ENCODE data around the gene GPR119. TPM values are rescaled to one million over a fixed set of nuclear protein-coding genes. Genes with fewer than 3 reads are reported as not detected.
"Not testable (repeated sequence)": the region's sequence is repeated elsewhere in the genome, so short reads cannot be mapped to it uniquely, and the experiment has no call there.

GPR119 gene
- not detected for total RNA-seq

GRCh38 chrX:130385520-130385919, at the start of gene GPR119:
Gene GPR119, minus strand, starts transcription at chrX:130385674. Its CDS starts 227 bp downstream, at chrX:130385447.
- Mint-ChIP-seq H3K27ac (no peak within 1 kb of the TSS), H3K27me3 (peaks cover 5% of the 10 kb centered on the region), H3K9me3 (ENCODE audit: low read depth) (no peaks in the 10 kb centered on the region), H3K4me1 (no peaks in the 10 kb centered on the region), H3K36me3 (ENCODE audit: low read depth) (no peaks in the 10 kb centered on the region), H3K4me3 (no peak within 1 kb of the TSS)
- CTCF ChIA-PET: interaction anchor here (1.0 kb wide), 1 partner anchor 36 kb away, joined by 3 read pairs; no protein-coding TSS in a partner anchor
- intact Hi-C loops (cut with DNase I, micrococcal nuclease): no loop called here
- POLR2A ChIA-PET: no interaction called here
- ATAC-seq (no peak), DNase-seq (no peak)

- H3K27ac Mint-ChIP-seq; H3K4me1 Mint-ChIP-seq; H3K9me3 Mint-ChIP-seq (ENCODE audit: low read depth); H3K27me3 Mint-ChIP-seq; ATAC-seq; intact Hi-C loops (cut with DNase I, micrococcal nuclease); H3K36me3 Mint-ChIP-seq (ENCODE audit: low read depth); DNase-seq; H3K4me3 Mint-ChIP-seq; POLR2A ChIA-PET: not testable (repeated sequence)
- CTCF ChIA-PET: interaction anchor here (0.5 to 0.7 kb wide), 2 partner anchors 103 to 820 kb away, joined by 3 read pairs; no protein-coding TSS in a partner anchor
Measured at GRCh38 chrX:130429236-130429635, 43.8 kb upstream of the GPR119 start.

GRCh38 chrX:130426531-130426930, 41.1 kb upstream of the GPR119 start:
- Mint-ChIP-seq H3K27me3 (no peaks in the 10 kb centered on the region), H3K4me3 (no peak overlapping the region), H3K4me1 (no peaks in the 10 kb centered on the region), H3K36me3 (ENCODE audit: low read depth) (no peaks in the 10 kb centered on the region), H3K9me3 (ENCODE audit: low read depth) (no peaks in the 10 kb centered on the region), H3K27ac (no peak overlapping the region)
- no peak for DNase-seq
- no peak for ATAC-seq
- ChIA-PET CTCF (no interaction called here), POLR2A (no interaction called here)
- intact Hi-C loops (cut with DNase I, micrococcal nuclease): no loop called here

GRCh38 chrX:130419263-130419662, 33.8 kb upstream of the GPR119 start:
- POLR2A ChIA-PET: no interaction called here
- no peak for ATAC-seq
- Mint-ChIP-seq H3K4me1 (no peaks in the 10 kb centered on the region), H3K27ac (no peak overlapping the region), H3K9me3 (ENCODE audit: low read depth) (no peaks in the 10 kb centered on the region), H3K4me3 (no peak overlapping the region), H3K27me3 (no peaks in the 10 kb centered on the region), H3K36me3 (ENCODE audit: low read depth) (peaks cover 4% of the 10 kb centered on the region)
- no peak for DNase-seq
- CTCF ChIA-PET: no interaction called here
- intact Hi-C loops (cut with DNase I, micrococcal nuclease): no loop called here

- Mint-ChIP-seq H3K4me3 (no peak overlapping the region), H3K36me3 (ENCODE audit: low read depth) (peaks cover 6% of the 10 kb centered on the region), H3K27me3 (no peaks in the 10 kb centered on the region), H3K27ac (no peak overlapping the region), H3K9me3 (ENCODE audit: low read depth) (no peaks in the 10 kb centered on the region), H3K4me1 (no peaks in the 10 kb centered on the region)
- no peak for DNase-seq
- no peak for ATAC-seq
- intact Hi-C loops (cut with DNase I, micrococcal nuclease): no loop called here
- ChIA-PET POLR2A (no interaction called here), CTCF (no interaction called here)
Measured at GRCh38 chrX:130418740-130419139, 33.3 kb upstream of the GPR119 start.

- Mint-ChIP-seq H3K27ac (no peak overlapping the region), H3K4me3 (no peak overlapping the region), H3K9me3 (ENCODE audit: low read depth) (no peaks in the 10 kb centered on the region), H3K36me3 (ENCODE audit: low read depth) (peaks cover 6% of the 10 kb centered on the region), H3K27me3 (no peaks in the 10 kb centered on the region), H3K4me1 (no peaks in the 10 kb centered on the region)
- ATAC-seq (no peak), DNase-seq (no peak)
- intact Hi-C loops (cut with DNase I, micrococcal nuclease): no loop called here
- POLR2A ChIA-PET: no interaction called here
- CTCF ChIA-PET: no interaction called here
Measured at GRCh38 chrX:130418066-130418465, 32.6 kb upstream of the GPR119 start.

- POLR2A ChIA-PET: no interaction called here
- DNase-seq (no peak), ATAC-seq (no peak)
- Mint-ChIP-seq H3K4me1 (no peaks in the 10 kb centered on the region), H3K27me3 (no peaks in the 10 kb centered on the region), H3K4me3 (no peak overlapping the region), H3K9me3 (ENCODE audit: low read depth) (no peaks in the 10 kb centered on the region), H3K27ac (no peak overlapping the region), H3K36me3 (ENCODE audit: low read depth) (peaks cover 10% of the 10 kb centered on the region)
- intact Hi-C loops (cut with DNase I, micrococcal nuclease): no loop called here
- CTCF ChIA-PET: interaction anchor here (0.6 kb wide), 1 partner anchor 20 kb away, joined by 3 read pairs; no protein-coding TSS in a partner anchor
Measured at GRCh38 chrX:130416785-130417184, 31.3 kb upstream of the GPR119 start.

- H3K36me3 Mint-ChIP-seq (ENCODE audit: low read depth): peaks cover 17% of the 10 kb centered on the region
- no peak overlapping the region for H3K27ac Mint-ChIP-seq
- H3K4me1 Mint-ChIP-seq: no peaks in the 10 kb centered on the region
- ChIA-PET CTCF (no interaction called here), POLR2A (no interaction called here)
- intact Hi-C loops (cut with DNase I, micrococcal nuclease): no loop called here
- no peak overlapping the region for H3K4me3 Mint-ChIP-seq
- ATAC-seq (no peak), DNase-seq (no peak)
- H3K27me3 Mint-ChIP-seq: no peaks in the 10 kb centered on the region
- H3K9me3 Mint-ChIP-seq (ENCODE audit: low read depth): no peaks in the 10 kb centered on the region
Measured at GRCh38 chrX:130415201-130415600, 29.7 kb upstream of the GPR119 start.

GRCh38 chrX:130414800-130415199, 29.3 kb upstream of the GPR119 start:
- Mint-ChIP-seq H3K4me3 (no peak overlapping the region), H3K36me3 (ENCODE audit: low read depth) (peaks cover 19% of the 10 kb centered on the region), H3K27me3 (no peaks in the 10 kb centered on the region), H3K9me3 (ENCODE audit: low read depth) (no peaks in the 10 kb centered on the region), H3K4me1 (no peaks in the 10 kb centered on the region), H3K27ac (no peak overlapping the region)
- DNase-seq: no peak
- intact Hi-C loops (cut with DNase I, micrococcal nuclease): no loop called here
- POLR2A ChIA-PET: no interaction called here
- CTCF ChIA-PET: no interaction called here
- no peak for ATAC-seq

- intact Hi-C loops (cut with DNase I, micrococcal nuclease): no loop called here
- no peaks in the 10 kb centered on the region for H3K27me3 Mint-ChIP-seq
- H3K4me1 Mint-ChIP-seq: no peaks in the 10 kb centered on the region
- H3K36me3 Mint-ChIP-seq (ENCODE audit: low read depth): peaks cover 22% of the 10 kb centered on the region
- H3K4me3 Mint-ChIP-seq: no peak overlapping the region
- H3K27ac Mint-ChIP-seq: no peak overlapping the region
- POLR2A ChIA-PET: no interaction called here
- ATAC-seq (no peak), DNase-seq (no peak)
- CTCF ChIA-PET: no interaction called here
- H3K9me3 Mint-ChIP-seq (ENCODE audit: low read depth): no peaks in the 10 kb centered on the region
Measured at GRCh38 chrX:130413415-130413814, 27.9 kb upstream of the GPR119 start.

GRCh38 chrX:130402208-130402684, 16.8 kb upstream of the GPR119 start:
- no peak for ATAC-seq

GRCh38 chrX:130401415-130402207, 16.1 kb upstream of the GPR119 start, which contains the start of gene RBMX2:
Gene RBMX2, plus strand, starts transcription at chrX:130401987. Its CDS starts 46 bp downstream, at chrX:130402033.
- H3K27me3 Mint-ChIP-seq: peaks cover under 1% of the 10 kb centered on the region
- peak; percentile 93 for ATAC-seq
- ChIA-PET CTCF (interaction anchor here (0.8 kb wide), 1 partner anchor 67 kb away, joined by 3 read pairs; no protein-coding TSS in a partner anchor), POLR2A (no interaction called here)
- intact Hi-C loops (cut with DNase I, micrococcal nuclease): loop anchor here (1.0 to 10.0 kb wide), 6 partner anchors 62 to 513 kb away; partner anchors contain the start of genes SLC25A14 (in 2 of the 2), ENOX2 (in 1 of the 2), UTP14A (in 1 of the 2) and ZNF280C (in 1 of the 2)
- DNase-seq: peak; percentile 79
- H3K36me3 Mint-ChIP-seq (ENCODE audit: low read depth): peaks cover 13% of the 10 kb centered on the region
- H3K4me3 Mint-ChIP-seq: peak within 1 kb of the TSS; percentile 93
- H3K4me1 Mint-ChIP-seq: peaks cover 13% of the 10 kb centered on the region
- peak within 1 kb of the TSS; percentile 92 for H3K27ac Mint-ChIP-seq
- H3K9me3 Mint-ChIP-seq (ENCODE audit: low read depth): no peaks in the 10 kb centered on the region

More at GRCh38 chrX:130402208-130402684, 16.8 kb upstream of the GPR119 start:
- H3K4me1 Mint-ChIP-seq: peaks cover 13% of the 10 kb centered on the region
- ChIA-PET POLR2A (interaction anchor here (0.6 kb wide), 1 partner anchor 1224 kb away, joined by 4 read pairs; no protein-coding TSS in a partner anchor), CTCF (interaction anchor here (0.8 kb wide), 1 partner anchor 66 kb away, joined by 3 read pairs; no protein-coding TSS in a partner anchor)
- peak overlapping the region; percentile 93 for H3K4me3 Mint-ChIP-seq
- peaks cover 13% of the 10 kb centered on the region for H3K36me3 Mint-ChIP-seq (ENCODE audit: low read depth)
- DNase-seq: no peak
- H3K27me3 Mint-ChIP-seq: no peaks in the 10 kb centered on the region
- intact Hi-C loops (cut with DNase I, micrococcal nuclease): loop anchor here (5.0 to 10.0 kb wide), 4 partner anchors 67 to 513 kb away; partner anchors contain the start of genes SLC25A14 (in 1 of the 2), UTP14A (in 1 of the 2) and ZNF280C (in 1 of the 2)
- no peaks in the 10 kb centered on the region for H3K9me3 Mint-ChIP-seq (ENCODE audit: low read depth)
- peak overlapping the region; percentile 81 for H3K27ac Mint-ChIP-seq

Data from activated CD4-positive, alpha-beta T cell treated with anti-CD3 and anti-CD28 coated beads for 36 hours (primary cell).